GM18526 (cell line): ENCODE results near the gene VGLL2.

Source experiments
- POLR2A ChIP-seq: IDR thresholded peaks from 3 replicates; pipeline ENCODE4 v1.6.1; 2011; ENCODE audit not compliant: insufficient read length; ENCODE audit errors: extremely low read depth

VGLL2 gene

GRCh38 chr6:117267766-117268534 is 2.6 kb downstream of the VGLL2 start:
- TF ChIP-seq POLR2A, result no peak

- TF ChIP-seq POLR2A, result no peak
Observed at GRCh38 chr6:117268924-117269323, 3.6 kb downstream of the VGLL2 start.

GRCh38 chr6:117269638-117270054 is 4.3 kb downstream of the VGLL2 start:
- TF ChIP-seq POLR2A, result no peak

DNA sequence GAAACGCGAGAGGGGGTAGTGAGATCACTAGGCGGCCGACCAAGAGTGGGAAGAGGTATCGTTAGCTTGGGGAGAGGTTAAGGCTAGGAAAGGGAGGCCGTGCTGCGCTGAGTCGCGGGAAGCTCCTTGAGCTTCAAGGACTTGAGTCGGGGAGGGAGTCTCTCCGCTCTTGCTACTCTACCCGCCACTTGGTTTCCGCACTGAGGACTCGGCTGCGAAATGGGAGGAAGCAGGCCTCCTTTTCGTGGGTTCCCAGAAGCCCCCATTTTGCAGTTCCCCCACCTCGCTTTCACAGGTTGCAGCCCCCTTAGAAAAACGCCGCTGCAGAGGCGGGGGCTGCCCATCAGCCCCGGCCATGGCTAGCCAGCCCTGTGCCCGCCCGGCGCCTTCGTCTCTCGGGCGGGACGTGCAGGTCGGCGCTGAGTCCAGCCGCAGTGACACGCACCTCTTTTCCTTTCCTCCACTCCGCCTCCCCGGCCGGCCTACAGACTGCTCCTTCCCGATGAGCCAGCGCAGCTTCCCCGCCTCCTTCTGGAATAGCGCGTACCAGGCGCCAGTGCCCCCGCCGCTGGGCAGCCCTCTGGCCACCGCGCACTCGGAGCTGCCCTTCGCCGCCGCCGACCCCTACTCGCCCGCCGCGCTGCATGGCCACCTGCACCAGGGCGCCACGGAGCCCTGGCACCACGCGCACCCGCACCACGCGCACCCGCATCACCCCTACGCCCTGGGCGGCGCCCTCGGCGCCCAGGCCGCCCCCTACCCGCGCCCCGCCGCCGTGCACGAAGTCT is 4.9 kb downstream of the VGLL2 start:
- TF ChIP-seq POLR2A, result no peak

- no peak for TF ChIP-seq POLR2A
Observed at GRCh38 chr6:117270843-117271507, 5.6 kb downstream of the VGLL2 start.

DNA sequence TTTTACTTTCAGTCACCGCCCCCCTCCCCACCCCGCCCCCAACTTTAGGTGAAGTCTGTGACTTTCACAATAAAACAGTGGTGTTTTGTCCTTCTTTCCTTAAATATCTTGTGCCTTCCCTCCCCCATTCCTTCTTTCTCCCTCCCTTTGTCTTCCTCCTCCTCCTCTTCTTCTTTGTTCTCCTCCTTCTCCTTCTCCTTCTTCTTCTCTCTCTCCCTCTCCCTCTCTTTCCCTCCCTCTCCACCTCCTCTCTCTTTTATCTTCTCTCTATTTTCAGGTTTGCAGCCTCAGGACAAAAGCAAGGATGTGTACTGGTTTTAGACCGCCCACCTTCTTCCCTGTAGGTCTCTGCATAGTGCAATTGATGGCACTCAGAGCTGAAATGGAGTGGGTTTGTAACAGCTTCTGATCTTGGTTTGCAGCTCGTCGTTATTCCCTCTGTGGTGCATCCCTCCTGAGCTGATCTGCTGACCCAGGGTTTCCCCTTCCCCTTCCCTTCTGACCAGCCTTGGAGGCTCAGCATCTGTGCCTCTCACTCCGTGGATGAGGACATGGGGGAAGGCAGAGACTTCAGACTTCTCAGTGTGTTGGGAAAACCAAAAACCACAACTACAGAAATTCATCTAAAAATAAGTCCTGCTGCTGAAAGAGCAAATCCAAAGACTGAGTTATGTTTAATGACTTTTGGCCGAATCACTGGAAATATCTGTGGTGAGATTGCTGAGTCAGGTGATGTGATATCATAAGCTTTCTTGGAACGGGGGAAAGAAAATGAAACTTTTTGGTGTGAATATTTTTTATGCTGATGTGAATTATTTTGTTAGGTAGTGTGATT is 6.9 kb downstream of the VGLL2 start:
- TF ChIP-seq POLR2A, result no peak

DNA sequence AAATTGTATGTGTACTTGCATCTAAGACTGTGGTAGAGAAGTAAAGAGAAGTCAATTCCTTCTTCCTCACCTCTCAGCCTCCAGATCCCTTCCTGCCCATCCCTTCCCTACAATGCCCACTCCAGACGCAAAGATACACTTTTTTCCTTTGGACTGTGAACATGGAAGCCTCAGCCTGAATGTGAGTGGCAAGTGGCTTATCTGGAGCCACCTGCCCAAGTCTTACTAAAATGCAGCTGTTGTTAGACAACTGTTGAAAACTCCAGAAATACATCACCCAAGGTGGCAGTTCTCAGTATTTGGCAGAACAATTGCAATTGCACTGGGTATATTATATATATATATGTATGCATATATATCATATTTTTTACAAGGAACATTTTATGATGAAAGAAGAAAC is 7.5 kb downstream of the VGLL2 start:
- no peak for TF ChIP-seq POLR2A

- TF ChIP-seq POLR2A, result no peak
Observed at GRCh38 chr6:117275205-117275604, 9.8 kb downstream of the VGLL2 start.

DNA sequence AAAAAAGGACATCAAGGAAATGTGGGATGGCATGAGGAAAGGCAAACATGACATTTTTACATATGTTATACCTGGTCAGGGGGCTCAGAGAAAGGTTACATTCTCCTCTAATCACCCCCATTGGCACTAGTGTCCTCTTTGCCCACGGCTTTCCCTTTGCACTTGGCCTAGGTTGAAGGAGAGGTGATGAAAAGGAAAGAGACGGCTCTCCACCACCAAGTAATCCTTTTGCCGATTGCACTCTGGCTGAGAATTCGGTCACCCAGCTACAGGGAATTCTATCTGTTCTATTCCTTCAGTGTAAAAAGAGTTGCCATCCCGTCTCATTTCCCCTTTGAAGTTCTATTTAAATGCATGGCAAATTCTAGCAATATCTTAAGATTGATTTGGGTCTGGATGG is 10.4 kb downstream of the VGLL2 start:
- TF ChIP-seq POLR2A, result no peak

- no peak for TF ChIP-seq POLR2A
Observed at GRCh38 chr6:117276778-117277316, 11.5 kb downstream of the VGLL2 start.

DNA sequence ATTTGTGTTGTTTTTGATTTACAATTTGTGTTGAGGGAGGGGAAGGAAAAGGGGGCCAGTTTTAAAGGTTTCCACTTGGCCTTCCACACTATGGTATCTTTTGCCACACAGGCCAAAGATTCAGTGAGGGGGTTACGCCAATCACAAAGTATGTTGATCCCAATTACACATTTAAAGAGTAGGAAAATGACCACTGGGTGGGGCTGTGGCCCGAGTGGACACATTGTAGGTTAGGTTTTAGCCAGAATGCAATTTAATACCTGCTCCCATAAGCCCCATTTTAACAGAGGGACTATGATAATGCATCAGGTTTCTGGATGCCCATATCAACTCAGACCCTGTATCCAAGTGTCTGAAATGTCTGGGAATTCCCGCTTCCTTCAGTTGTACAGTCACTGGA is 15.6 kb downstream of the VGLL2 start:
- TF ChIP-seq POLR2A, result no peak

GRCh38 chr6:117288083-117288715 is 22.8 kb downstream of the VGLL2 start:
- TF ChIP-seq POLR2A, result no peak

GRCh38 chr6:117290173-117290846 is 25.0 kb downstream of the VGLL2 start:
- no peak for TF ChIP-seq POLR2A

DNA sequence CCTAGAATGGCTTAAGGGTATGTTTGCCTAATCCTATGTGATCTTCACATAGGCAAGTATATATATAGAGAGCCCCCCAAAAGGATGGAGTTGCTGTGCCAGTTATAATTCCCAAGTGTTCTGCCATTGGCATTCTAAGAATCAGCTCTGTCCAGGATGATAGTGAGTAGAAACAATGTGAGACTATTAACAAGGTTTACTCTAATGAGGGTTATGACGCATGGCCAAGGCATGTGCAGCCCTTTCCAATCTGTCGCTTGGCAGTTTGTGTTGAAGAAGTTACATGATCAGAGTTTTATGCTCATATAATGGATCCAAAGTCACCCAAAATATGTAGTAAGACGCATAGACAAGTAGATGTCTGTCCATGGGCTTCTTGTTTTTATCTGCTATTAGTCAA is 33.6 kb downstream of the VGLL2 start:
- TF ChIP-seq POLR2A, result no peak
